HFFc6 (cell line): ENCODE data around the gene AFF2. TPM values are rescaled to one million over a fixed set of nuclear protein-coding genes. Genes with fewer than 3 reads are reported as not detected.

Experiments
- DNase-seq: peaks from one replicate; pipeline ENCODE4 v3.0.0-alpha.2; 2018
- H3K27ac Mint-ChIP-seq: 2 replicates; pipeline ENCODE4 v1.8.0; 2020; ENCODE audit warnings: mild to moderate bottlenecking, mixed read lengths
- H3K27me3 Mint-ChIP-seq: 2 replicates; pipeline ENCODE4 v1.8.0; 2021; ENCODE audit warnings: mild to moderate bottlenecking, moderate library complexity, mixed read lengths; ENCODE audit not compliant: insufficient read depth
- H3K36me3 Mint-ChIP-seq: 2 replicates; pipeline ENCODE4 v1.8.0; 2021; ENCODE audit warnings: low read depth, mixed read lengths
- H3K4me1 Mint-ChIP-seq: 2 replicates; pipeline ENCODE4 v1.8.0; 2020; ENCODE audit warnings: low read depth, mixed read lengths
- H3K4me3 Mint-ChIP-seq: 2 replicates; pipeline ENCODE4 v1.8.0; 2020; ENCODE audit warnings: mild to moderate bottlenecking, moderate library complexity, mixed read lengths
- H3K9me3 Mint-ChIP-seq: 2 replicates; pipeline ENCODE4 v1.8.0; 2020; ENCODE audit warnings: mild to moderate bottlenecking, mixed read lengths
- CTCF ChIP-seq: fragments of 200-600 bp; sonication (generic); IDR thresholded peaks from 2 replicates; pipeline ENCODE4 v1.5.0; 2021; ENCODE audit warnings: antibody characterized with exemption, mild to moderate bottlenecking
- total RNA-seq, 6 experiments: library from RNA; stranded (reverse); fragmentation: NEBNext Ultra II Directional; extraction: Animal tissue kit (Norgen Biotek cat#: 25700); gene quantifications; 2 replicates in 1 of 6; 3 replicates in 5 of 6; pipeline ENCODE4 v1.2.3, GENCODE V29; 2021

Gene AFF2
- total RNA-seq, 6 experiments from 2014 or later = not detected

- H3K27me3 Mint-ChIP-seq = no peaks in the 10 kb centered on the region
- H3K9me3 Mint-ChIP-seq = no peaks in the 10 kb centered on the region; the same call in 1 of the 2 replicates
- no peaks in the 10 kb centered on the region for H3K36me3 Mint-ChIP-seq
- no peak overlapping the region for H3K27ac Mint-ChIP-seq
- TF ChIP-seq CTCF = no peak
- no peak overlapping the region for H3K4me3 Mint-ChIP-seq
- H3K4me1 Mint-ChIP-seq = no peaks in the 10 kb centered on the region
- DNase-seq = no peak
Observed at GRCh38 chrX:148535639-148536038, 35.2 kb downstream of the AFF2 start.

- no peaks in the 10 kb centered on the region; the same call in 1 of the 2 replicates for H3K9me3 Mint-ChIP-seq
- H3K4me3 Mint-ChIP-seq = no peak overlapping the region
- no peaks in the 10 kb centered on the region for H3K36me3 Mint-ChIP-seq
- H3K27ac Mint-ChIP-seq = no peak overlapping the region
- DNase-seq = no peak
- no peak for TF ChIP-seq CTCF
- no peaks in the 10 kb centered on the region for H3K27me3 Mint-ChIP-seq
- no peaks in the 10 kb centered on the region for H3K4me1 Mint-ChIP-seq
Observed at GRCh38 chrX:148536961-148537360, 36.5 kb downstream of the AFF2 start.

- no peak for TF ChIP-seq CTCF
- Mint-ChIP-seq H3K4me1 (no peaks in the 10 kb centered on the region), H3K9me3 (no peaks in the 10 kb centered on the region; the same call in 1 of the 2 replicates), H3K4me3 (no peak overlapping the region), H3K36me3 (no peaks in the 10 kb centered on the region), H3K27ac (no peak overlapping the region), H3K27me3 (no peaks in the 10 kb centered on the region)
- DNase-seq = no peak
Observed at GRCh38 chrX:148537556-148538182, 37.3 kb downstream of the AFF2 start.

- no peak for TF ChIP-seq CTCF
- Mint-ChIP-seq H3K27me3 (no peaks in the 10 kb centered on the region), H3K27ac (no peak overlapping the region)
Observed at GRCh38 chrX:148538582-148538981, 38.2 kb downstream of the AFF2 start.

GRCh38 chrX:148540114-148540513 lies 39.7 kb downstream of the AFF2 start:
- no peak for DNase-seq
- no peaks in the 10 kb centered on the region for H3K36me3 Mint-ChIP-seq
- no peaks in the 10 kb centered on the region for H3K27me3 Mint-ChIP-seq
- H3K4me1 Mint-ChIP-seq = no peaks in the 10 kb centered on the region
- H3K9me3 Mint-ChIP-seq = no peaks in the 10 kb centered on the region; the same call in 1 of the 2 replicates
- H3K4me3 Mint-ChIP-seq = no peak overlapping the region
- H3K27ac Mint-ChIP-seq = no peak overlapping the region
- no peak for TF ChIP-seq CTCF

More at GRCh38 chrX:148538582-148538981, 38.2 kb downstream of the AFF2 start:
- DNase-seq = no peak
- no peaks in the 10 kb centered on the region for H3K36me3 Mint-ChIP-seq
- no peaks in the 10 kb centered on the region for H3K4me1 Mint-ChIP-seq
- no peak overlapping the region for H3K4me3 Mint-ChIP-seq
- H3K9me3 Mint-ChIP-seq = no peaks in the 10 kb centered on the region; the same call in 1 of the 2 replicates
